DOHH2 (cell line): ENCODE results near the gene DUOXA2.

Experiments used
- H3F3A ChIP-seq: fragments of 200-600 bp; sonication (generic), shearing (Covaris generic); 2 replicates; pipeline ENCODE4 v1.6.0; 2016; ENCODE audit warnings: antibody characterized with exemption, mild to moderate bottlenecking; ENCODE audit not compliant: control insufficient read depth, insufficient read depth
- H3K27ac ChIP-seq: fragments of 200-600 bp; sonication (generic); 2 replicates; pipeline ENCODE4 v1.5.1; 2014; ENCODE audit warnings: low read depth, mild to moderate bottlenecking, low read length, moderate library complexity
- H3K27me3 ChIP-seq: fragments of 200-600 bp; sonication (generic); 2 replicates; pipeline ENCODE4 v1.6.1; 2014; ENCODE audit warnings: mild to moderate bottlenecking, low read length, mixed read lengths; ENCODE audit not compliant: control insufficient read depth
- H3K36me3 ChIP-seq: fragments of 200-600 bp; sonication (generic); 2 replicates; pipeline ENCODE4 v1.6.1; 2014; ENCODE audit warnings: mild to moderate bottlenecking, low read length, moderate library complexity, mixed read lengths; ENCODE audit not compliant: control insufficient read depth
- H3K4me1 ChIP-seq: fragments of 200-600 bp; sonication (generic); 2 replicates; pipeline ENCODE4 v1.6.1; 2014; ENCODE audit warnings: mild to moderate bottlenecking, low read length, mixed read lengths; ENCODE audit not compliant: control insufficient read depth
- H3K4me2 ChIP-seq: fragments of 200-600 bp; sonication (generic); 2 replicates; pipeline ENCODE4 v1.6.0; 2014; ENCODE audit warnings: mild to moderate bottlenecking, low read length, moderate library complexity
- H3K4me3 ChIP-seq: fragments of 200-600 bp; sonication (generic); 2 replicates; pipeline ENCODE4 v1.5.1; 2014; ENCODE audit warnings: mild to moderate bottlenecking, low read length, mixed read lengths
- H3K79me2 ChIP-seq: fragments of 200-600 bp; sonication (generic); 2 replicates; pipeline ENCODE4 v1.6.1; 2014; ENCODE audit warnings: mild to moderate bottlenecking, low read length, mixed read lengths; ENCODE audit not compliant: control insufficient read depth
- H3K9me2 ChIP-seq: fragments of 200-600 bp; sonication (generic); replicated peaks from 2 replicates; pipeline ENCODE4 v1.6.1; 2014; ENCODE audit warnings: mild to moderate bottlenecking, low read length, mixed read lengths; ENCODE audit not compliant: control insufficient read depth
- H3K9me3 ChIP-seq: fragments of 200-600 bp; sonication (generic); 2 replicates; pipeline ENCODE4 v1.6.1; 2014; ENCODE audit warnings: antibody characterized with exemption, low read length, mixed read lengths; ENCODE audit not compliant: control insufficient read depth, insufficient read depth
- H4K20me1 ChIP-seq: fragments of 200-600 bp; sonication (generic); 2 replicates; pipeline ENCODE4 v1.6.0; 2014; ENCODE audit warnings: low read depth, mild to moderate bottlenecking, antibody characterized with exemption, low read length, moderate library complexity; ENCODE audit not compliant: control insufficient read depth, insufficient read depth
- EZH2phosphoT487 ChIP-seq: fragments of 200-600 bp; sonication (generic); IDR thresholded peaks from 2 replicates; pipeline ENCODE4 v1.6.1; 2017; ENCODE audit warnings: borderline replicate concordance, mild to moderate bottlenecking, antibody characterized with exemption, low read length, moderate library complexity, mixed read lengths
- TF ChIP-seq, protein P1 (sequence below): fragments of 200-600 bp; sonication (generic); IDR thresholded peaks from one replicate; pipeline ENCODE4 v1.5.1; 2014; ENCODE audit warnings: antibody characterized with exemption, mild to moderate bottlenecking, low read depth, low read length; ENCODE audit not compliant: poor library complexity, severe bottlenecking

Gene DUOXA2

GRCh38 chr15:45113380-45113990, 641 bp upstream of the DUOXA2 start:
- no peaks in the 10 kb centered on the region for H3K9me3 ChIP-seq
- no peaks in the 10 kb centered on the region for H4K20me1 ChIP-seq
- H3K4me1 ChIP-seq = peaks cover 13% of the 10 kb centered on the region
- H3K36me3 ChIP-seq = no peaks in the 10 kb centered on the region
- H3K79me2 ChIP-seq = no peaks in the 10 kb centered on the region
- no peak overlapping the region for H3K27ac ChIP-seq
- H3K27me3 ChIP-seq = peaks cover 43% of the 10 kb centered on the region
- H3K4me2 ChIP-seq = peak overlapping the region; percentile 42
- H3K9me2 ChIP-seq = no peaks in the 10 kb centered on the region
- H3K4me3 ChIP-seq = no peak overlapping the region
- TF ChIP-seq, protein P1, sequence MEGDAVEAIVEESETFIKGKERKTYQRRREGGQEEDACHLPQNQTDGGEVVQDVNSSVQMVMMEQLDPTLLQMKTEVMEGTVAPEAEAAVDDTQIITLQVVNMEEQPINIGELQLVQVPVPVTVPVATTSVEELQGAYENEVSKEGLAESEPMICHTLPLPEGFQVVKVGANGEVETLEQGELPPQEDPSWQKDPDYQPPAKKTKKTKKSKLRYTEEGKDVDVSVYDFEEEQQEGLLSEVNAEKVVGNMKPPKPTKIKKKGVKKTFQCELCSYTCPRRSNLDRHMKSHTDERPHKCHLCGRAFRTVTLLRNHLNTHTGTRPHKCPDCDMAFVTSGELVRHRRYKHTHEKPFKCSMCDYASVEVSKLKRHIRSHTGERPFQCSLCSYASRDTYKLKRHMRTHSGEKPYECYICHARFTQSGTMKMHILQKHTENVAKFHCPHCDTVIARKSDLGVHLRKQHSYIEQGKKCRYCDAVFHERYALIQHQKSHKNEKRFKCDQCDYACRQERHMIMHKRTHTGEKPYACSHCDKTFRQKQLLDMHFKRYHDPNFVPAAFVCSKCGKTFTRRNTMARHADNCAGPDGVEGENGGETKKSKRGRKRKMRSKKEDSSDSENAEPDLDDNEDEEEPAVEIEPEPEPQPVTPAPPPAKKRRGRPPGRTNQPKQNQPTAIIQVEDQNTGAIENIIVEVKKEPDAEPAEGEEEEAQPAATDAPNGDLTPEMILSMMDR = no peak
- no peak for TF ChIP-seq EZH2phosphoT487
- H3F3A ChIP-seq = no peaks in the 10 kb centered on the region

DNA sequence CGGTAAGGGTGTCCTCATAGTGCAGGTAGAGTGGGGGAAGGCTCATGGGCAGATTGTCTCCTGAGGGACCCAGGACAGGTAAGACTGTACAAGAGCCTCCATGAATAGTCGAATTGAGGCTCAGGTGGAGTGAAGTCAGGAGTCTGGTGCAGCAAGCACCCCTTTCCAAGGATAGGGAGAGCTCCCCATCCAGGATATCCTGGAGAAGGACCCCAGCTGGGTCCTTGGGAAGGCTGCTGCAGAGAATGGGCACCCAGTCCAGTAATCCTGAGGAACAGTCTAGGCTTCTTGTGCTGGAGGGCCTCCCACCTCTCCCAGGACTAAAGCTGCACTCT, 592 bp downstream of the DUOXA2 start:
- Histone ChIP-seq H3F3A (no peaks in the 10 kb centered on the region), H4K20me1 (no peaks in the 10 kb centered on the region), H3K4me3 (peak overlapping the region; percentile 40), H3K9me3 (no peaks in the 10 kb centered on the region), H3K27me3 (peaks cover 43% of the 10 kb centered on the region), H3K36me3 (no peaks in the 10 kb centered on the region), H3K79me2 (no peaks in the 10 kb centered on the region), H3K4me1 (peaks cover 13% of the 10 kb centered on the region), H3K27ac (no peak overlapping the region), H3K4me2 (peak overlapping the region; percentile 42), H3K9me2 (no peaks in the 10 kb centered on the region)
- TF ChIP-seq, protein P1 = no peak
- no peak for TF ChIP-seq EZH2phosphoT487

DNA sequence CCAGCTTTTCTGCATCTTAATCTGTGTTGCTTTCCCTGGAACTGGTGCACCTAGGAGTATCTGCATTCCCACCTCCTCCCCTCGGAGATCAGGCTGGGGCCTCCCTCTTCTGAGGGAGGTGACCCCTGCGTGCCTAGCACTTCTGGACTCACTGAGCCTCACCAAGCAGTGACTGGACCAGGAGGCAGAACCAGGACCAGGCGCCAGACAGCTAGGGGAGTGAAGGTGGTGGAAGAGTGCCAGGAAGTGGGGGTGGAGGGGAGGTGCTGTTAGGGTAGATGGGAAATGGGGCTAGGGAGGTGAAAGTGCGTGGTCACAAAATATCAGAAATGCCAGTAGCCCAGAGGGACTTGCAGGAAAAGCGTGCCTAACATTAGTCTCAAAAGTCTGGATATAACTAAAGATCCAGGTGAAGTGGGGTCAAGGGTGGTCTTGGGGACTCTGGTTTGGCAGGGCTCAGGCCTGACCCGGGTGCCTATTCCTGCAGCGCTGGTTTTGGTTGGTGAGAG, 1.2 kb downstream of the DUOXA2 start:
- Histone ChIP-seq H3K4me1 (peaks cover 13% of the 10 kb centered on the region), H3K27me3 (peaks cover 43% of the 10 kb centered on the region), H3K9me2 (no peaks in the 10 kb centered on the region), H3K36me3 (no peaks in the 10 kb centered on the region), H3K4me2 (no peak overlapping the region), H3K27ac (no peak overlapping the region), H4K20me1 (no peaks in the 10 kb centered on the region), H3K9me3 (no peaks in the 10 kb centered on the region), H3K4me3 (no peak overlapping the region), H3F3A (no peaks in the 10 kb centered on the region), H3K79me2 (no peaks in the 10 kb centered on the region)
- no peak for TF ChIP-seq EZH2phosphoT487
- TF ChIP-seq, protein P1 = no peak
